GM21360 (cell line): ENCODE measurements around the gene DAPK3.
"Not testable (repeated sequence)": the region's sequence is repeated elsewhere in the genome, so short reads cannot be mapped to it uniquely, and the experiment has no call there.

Experiments
- ATAC-seq: cut with Tn5 transposase; IDR thresholded peaks from one replicate; pipeline ENCODE4 v1.9.1; 2021; ENCODE audit warnings: mild to moderate bottlenecking, moderate library complexity; ENCODE audit not compliant: unreplicated experiment

The DAPK3 gene

DNA sequence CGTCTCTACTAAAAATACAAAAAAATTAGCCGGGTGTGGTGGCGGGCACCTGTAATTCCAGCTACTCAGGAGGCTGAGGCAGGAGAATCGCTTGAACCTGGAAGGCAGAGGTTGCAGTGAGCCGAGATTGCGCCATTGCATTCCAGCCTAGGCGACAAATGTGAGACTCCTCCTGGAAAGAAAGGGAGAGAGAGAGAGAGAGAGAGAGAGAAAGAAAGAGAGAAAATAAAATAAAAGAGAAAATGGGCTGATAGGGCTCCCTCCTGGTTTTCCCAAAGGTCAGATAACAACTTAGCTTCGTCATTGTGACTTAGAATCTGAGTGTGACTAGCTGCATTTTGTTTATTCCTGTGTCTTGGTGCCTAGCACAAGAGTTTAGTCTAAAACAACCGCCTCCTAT is 34.5 kb upstream of the DAPK3 start:
- not testable (repeated sequence) for ATAC-seq

DNA sequence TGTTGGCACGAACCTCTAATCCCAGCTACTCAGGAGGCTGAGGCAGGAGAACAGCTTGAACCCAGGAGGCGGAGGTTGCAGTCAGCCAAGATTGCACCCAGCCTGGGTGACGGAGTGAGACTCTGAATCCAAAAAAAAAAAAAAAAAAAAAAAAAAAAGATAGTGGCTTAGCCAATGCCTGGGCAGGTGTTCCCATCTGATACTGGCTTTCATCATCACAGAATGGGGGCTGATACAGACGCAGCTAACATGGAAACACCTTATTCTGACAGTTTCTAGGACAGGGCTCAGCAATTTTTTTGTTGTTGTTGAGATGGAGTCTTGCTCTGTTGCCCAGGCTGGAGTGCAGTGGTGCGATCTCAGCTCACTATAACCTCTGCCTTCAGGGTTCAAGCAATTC is 29.9 kb upstream of the DAPK3 start:
- ATAC-seq: not testable (repeated sequence)

DNA sequence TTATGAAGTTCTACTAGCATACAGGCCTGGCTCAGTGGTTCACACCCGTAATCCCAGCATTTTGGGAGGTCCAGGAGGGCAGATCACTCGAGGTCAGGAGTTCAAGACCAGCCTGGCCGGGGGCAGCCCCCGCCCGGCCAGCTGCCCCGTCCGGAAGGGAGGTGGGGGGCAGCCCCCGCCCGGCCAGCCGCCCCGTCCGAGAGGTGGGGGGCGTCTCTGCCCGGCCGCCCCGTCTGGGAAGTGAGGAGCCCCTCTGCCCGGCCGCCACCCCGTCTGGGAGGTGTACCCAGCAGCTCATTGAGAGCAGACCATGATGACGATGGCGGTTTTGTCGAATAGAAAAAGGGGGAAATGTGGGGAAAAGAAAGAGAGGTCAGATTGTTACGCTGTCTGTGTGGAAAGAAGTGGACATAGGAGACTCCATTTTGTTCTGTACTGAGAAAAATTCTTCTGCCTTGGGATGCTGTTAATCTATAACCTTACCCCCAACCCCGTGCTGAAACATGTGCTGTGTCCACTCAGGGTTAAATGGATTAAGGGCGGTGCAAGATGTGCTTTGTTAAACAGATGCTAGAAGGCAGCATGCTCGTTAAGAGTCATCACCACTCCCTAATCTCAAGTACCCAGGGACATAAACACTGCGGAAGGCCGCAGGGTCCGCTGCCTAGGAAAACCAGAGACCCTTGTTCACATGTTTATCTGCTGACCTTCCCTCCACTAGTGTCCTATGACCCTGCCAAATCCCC is 27.9 kb upstream of the DAPK3 start:
- not testable (repeated sequence) for ATAC-seq

DNA sequence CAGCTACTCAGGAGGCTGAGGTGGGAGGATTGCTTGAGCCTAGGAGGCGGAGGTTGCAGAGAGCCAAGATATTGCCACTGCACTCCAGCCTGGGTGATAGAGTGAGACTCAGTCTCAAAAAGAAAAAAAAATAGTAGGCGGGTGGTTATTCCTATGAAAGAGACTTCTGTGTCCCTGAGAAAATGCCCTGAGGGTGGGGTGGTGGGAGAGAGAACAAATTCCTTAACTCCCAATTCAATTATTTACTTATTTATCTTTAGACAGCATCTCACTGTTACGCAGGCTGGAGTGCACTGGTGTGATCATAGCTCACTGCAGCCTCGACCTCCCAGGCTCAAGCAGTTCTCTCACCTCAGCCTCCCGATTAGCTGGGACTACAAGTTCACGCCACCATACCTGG is 24.7 kb upstream of the DAPK3 start:
- no peak for ATAC-seq

DNA sequence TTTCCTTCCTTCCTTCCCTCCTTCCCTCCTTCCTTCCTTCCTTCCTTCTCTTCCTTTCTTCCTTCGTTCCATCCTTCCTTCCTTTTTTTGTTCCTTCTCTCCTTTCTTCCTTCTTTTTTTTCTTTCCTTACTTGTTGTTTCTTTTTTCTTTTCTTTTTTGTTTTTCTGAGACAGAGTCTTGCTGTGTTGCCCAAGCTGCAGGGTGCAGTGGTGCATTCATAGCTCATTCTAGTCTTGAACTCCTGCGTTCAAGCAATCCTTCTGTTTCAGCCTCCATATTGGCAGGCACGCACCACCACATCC is 19.9 kb upstream of the DAPK3 start:
- no peak for ATAC-seq

DNA sequence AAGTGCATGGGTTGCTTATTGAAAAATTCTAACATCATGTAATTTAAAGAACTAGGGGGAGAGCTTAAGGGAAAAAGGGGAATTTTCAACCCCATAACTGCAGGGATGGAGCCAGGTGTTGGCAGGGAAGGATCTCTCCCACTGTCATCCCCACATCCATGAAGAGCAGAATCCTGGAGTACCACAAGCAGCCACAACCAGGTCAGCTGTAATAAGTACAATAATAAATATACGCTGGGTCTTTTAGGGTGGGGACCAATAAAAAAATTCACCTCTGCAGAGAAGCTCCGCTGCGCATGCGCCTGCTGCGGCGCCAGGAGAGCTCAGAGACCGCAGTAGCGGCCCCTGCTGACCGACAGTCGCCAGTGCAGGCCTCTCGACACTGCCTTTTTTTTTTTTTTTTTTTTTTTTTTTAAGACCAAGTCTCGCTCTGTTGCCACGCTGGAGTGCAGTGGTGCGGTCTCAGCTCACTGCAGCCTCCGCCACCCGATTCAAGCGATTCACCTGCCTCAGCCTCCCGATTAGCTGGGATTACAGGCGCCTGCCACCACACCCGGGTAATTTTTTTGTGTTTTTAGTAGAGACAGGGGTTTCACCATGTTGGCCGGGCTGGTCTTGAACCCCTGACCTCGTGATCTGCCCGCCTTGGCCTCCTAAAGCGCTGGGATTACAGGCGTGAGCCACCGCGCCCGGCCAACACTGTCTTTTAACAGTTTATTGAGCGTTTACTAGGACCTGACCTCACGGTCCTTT is 16.9 kb upstream of the DAPK3 start:
- peak; percentile 35 for ATAC-seq

DNA sequence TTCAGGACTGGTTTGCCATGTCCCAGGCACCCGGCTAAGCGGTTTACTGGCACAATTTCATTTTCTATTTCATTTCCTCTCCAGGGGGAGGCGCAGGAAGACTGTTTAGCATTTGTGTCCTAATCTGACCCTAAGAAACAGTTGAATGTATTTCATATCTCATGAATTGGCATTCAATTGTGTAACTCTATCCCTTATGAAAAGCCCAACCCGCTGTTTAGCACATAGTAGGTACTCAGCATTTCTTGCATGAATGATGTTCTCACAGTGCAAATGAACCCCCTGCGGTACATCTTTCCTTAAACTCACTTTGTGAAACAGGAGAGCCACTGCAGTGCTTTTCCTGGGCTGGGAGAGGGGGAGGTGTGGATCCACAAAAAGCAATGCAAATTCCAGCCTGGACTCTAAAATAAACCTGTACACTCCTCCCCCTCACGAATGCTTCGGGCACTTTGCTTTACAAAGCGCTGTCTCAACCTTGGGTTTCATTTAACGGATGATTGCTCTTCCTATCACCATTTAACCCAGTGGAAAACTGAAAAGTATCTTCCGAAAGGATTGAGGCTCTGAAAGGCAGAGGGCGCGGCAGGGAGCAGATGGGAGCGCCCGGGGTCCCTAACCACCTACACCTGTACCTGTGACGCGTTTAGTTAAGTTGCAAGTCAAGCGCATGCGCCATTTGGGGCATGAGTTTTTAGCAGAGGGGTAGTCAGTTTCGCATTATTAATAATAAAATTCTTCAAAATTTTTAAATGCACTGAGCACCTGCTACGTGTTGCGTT is 15.6 kb upstream of the DAPK3 start:
- no peak for ATAC-seq

DNA sequence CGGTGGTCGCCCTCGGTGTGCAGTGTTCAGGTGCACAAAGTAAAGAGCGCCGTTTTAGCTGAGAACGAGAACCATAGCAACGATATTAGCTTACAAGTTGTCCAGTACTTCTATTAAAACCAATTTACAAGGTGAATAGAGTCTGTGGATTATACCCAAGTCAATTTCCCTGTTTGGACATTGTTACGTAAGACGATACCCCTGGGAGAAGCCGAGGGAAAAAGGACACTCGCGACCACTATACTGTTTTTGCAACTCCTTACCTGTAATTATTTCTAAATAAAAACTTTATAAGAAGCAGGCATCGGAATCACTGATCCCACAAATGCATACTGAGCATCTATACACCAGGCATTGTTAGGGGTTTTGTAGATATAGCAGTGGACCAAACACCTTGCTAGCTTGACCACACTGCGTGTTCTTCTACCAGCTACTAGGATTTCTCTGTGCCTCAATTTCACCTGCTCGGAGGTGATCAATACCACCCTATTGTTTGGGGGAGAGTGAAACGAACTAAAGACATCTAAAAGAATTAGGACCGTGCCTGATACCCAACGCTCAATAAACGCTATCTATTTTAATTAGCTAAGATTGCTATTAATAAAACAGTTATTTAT is 14.9 kb upstream of the DAPK3 start:
- no peak for ATAC-seq

DNA sequence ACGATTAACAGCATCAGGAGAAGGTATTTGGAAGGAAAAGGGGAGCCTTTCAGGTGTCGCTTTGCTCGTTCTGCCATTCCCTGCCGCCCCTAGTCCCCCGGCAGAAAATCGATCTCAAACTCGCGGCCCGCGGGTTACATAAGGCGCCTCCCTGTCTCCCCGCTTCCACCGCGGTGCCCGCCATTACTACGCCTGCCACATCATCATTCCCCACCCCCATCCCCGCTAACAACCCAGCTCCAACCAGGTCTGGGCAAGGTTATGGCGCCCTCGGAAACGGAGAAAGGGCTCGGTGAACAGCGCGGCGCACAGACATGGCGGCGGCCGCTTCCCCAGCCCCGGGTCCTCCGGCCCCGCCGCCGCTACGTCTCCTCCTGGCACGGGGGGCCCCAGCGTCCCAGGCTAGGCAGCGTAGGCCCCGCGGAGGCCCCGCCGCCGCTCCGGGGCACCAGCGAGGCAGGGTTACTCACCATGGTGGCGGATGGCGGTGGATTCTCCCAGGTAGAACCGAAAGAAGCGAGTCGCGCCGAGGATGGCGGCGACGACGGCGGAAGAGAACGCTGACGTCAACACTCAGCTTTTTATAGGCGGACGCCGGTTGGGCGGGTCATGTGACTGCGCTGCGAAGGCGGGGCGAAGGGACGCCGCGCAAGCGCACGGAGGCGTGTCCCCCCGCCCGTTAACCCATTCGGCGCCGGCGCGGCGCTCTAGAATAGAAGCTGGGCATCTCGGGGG is 14.2 kb upstream of the DAPK3 start, which contains the start of gene EEF2:
Gene EEF2 (minus strand): TSS at position 556 of the 735 bp plus-strand sequence. CDS start 83 bp downstream, at position 473.
- peak; percentile 41 for ATAC-seq

DNA sequence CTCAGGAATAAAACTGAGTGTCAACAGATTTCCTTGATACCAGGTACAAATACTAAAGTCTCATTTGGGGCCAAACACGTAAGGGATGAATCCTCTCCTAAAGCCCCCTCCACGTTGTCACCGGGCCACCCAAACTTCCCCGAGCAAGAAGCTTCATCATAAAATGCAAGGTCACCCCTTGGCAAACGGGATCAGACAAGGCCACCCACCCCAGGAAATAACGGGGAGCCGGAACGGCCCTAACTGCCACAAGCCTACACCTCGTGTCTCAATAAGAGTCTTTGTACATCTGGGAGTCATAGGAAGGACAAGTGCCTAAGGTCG is 13.6 kb upstream of the DAPK3 start:
- no peak for ATAC-seq

DNA sequence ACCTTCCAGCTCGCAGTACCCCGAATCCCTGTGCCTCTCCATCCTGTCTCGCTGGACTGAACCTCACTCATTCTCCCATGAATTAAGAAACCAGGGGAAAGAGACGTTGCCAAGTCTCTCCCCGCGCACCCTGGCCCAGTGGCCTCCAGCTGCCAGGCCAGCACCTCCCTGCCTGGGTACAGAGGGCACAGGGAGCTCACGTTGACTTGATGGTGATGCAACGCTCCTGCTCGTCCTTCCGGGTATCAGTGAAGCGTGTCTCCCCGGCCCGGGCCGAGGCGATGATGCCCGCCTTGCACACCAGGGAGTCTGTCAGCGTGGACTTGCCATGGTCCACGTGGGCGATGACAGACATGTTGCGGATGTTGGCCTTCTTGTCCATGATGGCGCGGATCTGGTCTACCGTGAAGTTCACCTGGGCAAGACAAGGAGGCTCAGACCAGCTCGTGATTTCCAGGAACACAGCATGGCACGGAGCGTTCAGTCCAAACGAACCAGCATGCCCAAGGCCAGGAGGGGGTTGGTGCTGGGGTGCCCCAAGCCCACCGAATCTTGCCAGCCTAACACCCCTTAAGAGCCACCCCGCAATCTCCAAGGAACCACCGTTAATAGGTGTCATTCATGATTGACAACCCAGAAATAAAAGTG is 13.2 kb upstream of the DAPK3 start:
- no peak for ATAC-seq

DNA sequence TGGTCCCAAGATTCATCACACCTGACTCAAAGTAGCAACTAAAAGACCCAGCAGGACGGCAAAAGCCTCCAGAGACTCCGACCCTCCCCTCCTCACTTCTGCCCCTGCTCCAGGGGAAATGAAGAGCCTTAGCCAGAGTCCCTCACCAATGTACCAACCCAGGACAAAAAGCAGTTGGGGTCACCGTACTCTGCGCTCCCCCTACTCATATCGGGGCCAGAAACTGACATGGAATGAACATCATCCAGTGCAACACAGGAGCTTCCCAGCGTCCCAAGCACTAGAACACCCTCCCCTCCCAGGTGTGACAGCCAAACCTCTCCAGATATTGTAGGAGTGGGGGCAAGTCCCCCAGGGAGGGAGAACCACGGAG is 12.6 kb upstream of the DAPK3 start:
- no peak for ATAC-seq

DNA sequence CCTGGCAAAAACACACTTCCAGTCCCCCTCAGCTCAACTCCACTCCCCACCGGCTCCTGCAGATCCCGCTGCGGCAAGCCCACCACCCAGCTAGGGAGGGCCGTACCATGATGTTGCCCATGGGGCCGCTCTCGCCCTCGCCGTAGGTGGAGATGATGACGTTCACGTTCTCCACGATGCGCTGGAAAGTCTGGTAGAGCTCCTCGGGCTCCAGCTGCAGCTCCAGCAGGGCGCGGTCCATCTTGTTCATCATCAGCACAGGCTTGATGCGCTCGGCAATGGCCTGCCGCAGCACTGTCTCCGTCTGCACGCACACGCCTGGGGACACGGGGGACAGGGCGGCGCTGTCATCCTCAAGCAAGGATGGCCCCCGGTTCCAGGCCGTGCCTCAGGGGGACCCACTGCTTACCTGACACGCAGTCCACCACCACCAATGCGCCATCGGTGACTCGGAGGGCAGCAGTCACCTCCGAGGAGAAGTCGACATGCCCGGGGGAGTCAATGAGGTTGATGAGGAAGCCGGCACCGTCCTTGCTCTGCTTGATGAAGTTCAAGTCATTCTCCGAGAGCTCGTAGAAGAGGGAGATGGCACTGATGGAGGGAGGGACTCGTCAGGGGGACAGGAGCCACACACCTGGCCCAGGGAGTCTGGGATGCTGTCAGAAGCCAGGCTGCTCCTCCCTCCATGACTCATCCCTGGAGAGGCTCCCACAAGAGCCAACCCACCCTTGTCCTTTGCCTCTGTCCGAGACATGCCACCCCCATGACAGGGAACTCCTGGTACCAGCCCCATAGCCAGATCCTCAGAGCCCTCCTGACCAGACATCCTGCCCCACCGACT is 12.0 kb upstream of the DAPK3 start:
- no peak for ATAC-seq

DNA sequence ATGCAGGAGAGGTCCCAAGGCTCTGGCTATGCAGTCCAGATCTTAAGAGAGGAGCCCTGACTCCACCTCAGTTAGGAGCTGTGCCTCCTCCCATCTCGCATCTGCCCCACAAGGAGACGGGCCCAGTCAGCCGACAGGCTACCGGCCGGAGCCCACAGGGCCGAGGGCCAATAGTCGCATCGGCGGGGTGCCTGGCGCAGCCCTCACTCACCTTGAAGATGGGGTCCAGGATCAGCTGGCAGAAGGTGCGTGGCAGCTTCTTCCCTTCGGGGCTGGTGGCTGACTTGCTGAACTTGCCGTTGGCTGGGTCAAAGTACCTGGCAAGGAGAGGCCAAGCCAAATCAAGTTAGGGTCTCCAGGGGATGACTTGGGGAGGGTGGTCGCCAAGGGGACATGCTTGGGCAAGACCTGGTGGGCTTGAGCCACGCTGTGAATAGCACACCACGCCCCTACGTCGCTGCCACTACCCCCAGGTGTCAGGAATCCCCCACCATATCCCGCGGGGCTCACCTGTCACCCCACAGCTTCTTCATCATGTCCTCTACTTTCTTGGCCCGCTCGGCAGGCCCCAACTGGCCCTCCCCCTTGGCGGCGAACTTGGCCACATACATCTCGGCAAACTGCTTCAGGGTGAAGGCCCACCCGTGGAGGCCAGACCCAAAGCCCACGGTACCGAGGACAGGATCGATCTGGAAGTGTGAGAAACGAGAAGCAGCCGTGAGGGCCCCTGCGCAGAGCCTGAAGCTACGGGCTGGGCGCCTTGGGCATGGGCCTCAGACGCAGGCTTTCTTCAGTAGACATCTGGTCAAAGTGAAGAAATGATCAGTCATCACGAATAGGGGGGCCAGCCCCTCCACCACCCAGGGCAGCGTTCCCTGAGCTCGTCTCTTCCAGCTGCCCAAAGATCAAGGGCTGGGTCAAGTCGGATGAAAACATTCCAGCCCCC is 11.1 kb upstream of the DAPK3 start:
- no peak for ATAC-seq

DNA sequence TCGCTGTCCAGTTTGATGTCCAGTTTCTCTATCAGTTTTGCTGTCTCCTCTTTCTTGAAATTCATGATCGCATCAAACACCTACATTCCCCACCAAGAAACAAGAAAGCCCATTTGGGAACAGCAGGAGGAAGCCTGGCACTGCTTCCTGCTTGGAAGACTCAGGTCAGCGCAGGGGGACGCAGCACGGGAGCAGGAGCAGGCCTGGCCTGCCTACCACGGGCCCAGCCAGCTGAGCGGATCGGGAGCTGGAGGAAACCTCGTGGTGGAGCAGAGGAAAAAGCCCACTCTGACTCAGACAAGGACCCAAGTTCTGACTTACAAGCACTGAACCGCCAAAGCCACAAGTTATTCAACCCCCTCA is 10.5 kb upstream of the DAPK3 start:
- ATAC-seq: no peak

DNA sequence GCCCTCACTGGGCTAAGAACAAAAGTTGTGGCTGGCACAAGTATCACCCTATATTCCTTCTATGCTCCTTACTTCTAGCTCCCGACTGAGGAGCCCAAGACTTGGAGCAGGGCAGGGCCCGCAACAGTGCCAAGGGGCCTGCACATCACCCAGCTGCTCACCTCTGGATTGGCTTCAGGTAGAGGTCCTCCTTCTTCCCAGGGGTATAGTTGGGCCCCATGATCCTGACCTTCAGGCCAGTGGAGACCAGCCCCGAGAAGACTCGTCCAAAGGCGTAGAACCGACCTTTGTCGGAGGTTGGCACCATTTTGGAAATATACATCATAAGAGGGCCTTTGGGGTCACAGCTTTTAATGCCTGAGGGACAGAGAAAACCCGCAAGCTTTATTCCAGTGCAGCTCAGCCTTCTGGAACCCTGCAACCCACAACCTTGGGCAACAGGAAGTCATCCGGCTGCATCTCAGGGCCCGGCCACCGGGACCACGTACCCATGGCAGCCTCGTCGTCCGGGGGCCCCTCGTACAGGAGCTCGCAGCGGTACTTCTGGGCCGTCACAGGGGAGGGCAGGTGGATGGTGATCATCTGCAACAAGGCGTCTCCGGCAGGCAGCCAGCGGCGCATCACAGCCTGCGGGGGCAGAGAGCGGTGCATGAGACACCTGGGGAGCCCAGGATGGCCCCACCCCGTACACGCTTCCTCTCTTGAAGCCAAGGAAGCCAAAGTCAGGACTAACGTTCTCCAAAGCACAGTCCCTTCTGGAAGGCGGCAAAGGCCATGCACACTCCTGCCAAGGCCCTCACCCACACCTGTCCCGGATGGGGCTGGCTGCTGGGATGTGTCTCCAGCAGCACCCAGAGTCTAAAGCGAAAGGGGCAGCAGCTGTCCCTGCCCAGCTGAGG is 9.7 kb upstream of the DAPK3 start:
- no peak for ATAC-seq

DNA sequence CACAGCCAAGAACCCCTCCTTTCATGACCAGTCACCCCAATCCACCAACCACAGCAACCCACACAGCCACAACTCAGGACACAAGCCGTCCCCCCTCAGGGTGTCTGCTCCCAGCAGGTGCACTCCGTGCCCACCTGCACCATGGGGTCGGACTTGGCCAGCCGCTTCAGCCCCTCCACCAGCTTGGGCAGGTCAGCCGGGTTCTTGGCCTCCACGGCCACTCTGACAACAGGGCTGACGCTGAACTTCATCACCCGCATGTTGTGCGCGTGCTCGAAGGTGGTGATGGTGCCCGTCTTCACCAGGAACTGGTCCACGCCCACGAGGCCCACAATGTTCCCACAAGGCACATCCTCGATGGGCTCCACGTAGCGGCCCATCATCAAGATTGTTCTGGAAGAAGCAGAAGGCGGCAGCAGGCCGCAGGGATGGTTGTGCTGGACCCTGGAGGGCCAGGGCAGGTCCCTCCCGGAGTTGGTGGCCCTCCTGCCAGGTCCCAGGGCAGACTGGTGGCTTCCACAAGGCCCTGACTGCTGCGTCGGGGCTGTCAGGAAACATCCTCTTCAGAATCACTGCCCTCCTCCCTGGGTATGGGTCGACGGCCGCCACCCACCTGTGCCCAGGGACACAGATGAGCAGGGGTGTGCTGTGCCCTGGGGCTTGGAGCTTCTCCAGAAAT is 8.9 kb upstream of the DAPK3 start:
- ATAC-seq: no peak
